SK-N-SH (cell line): ENCODE data around the gene RPS6KL1.

Experiments used
- CTCF ChIP-seq: fragments of 200-600 bp; sonication (generic); IDR thresholded peaks from 2 replicates; pipeline ENCODE4 v1.6.1; 2017; ENCODE audit warnings: antibody characterized with exemption, mild to moderate bottlenecking, moderate library complexity
- EP300 ChIP-seq, 2 experiments: IDR thresholded peaks; 2 replicates each; pipeline versions ENCODE4 v1.4.0 to v1.6.1; 2012; ENCODE audit warnings: borderline replicate concordance in 1 of 2, low read depth in 1 of 2, low read length in 1 of 2
- GATA2 ChIP-seq: sonication (generic); formaldehyde crosslinking; IDR thresholded peaks from 2 replicates; pipeline ENCODE4 v1.5.0; 2020; ENCODE audit warnings: mild to moderate bottlenecking, missing genetic modification reagents
- NRF1 ChIP-seq: IDR thresholded peaks from 2 replicates; pipeline ENCODE4 v1.6.1; 2012; ENCODE audit warnings: low read depth, mild to moderate bottlenecking, low read length
- SIN3A ChIP-seq: IDR thresholded peaks from 2 replicates; pipeline ENCODE4 v1.6.1; 2012; ENCODE audit warnings: low read depth, mild to moderate bottlenecking, low read length, moderate library complexity, borderline replicate concordance
- SMC3 ChIP-seq: IDR thresholded peaks from 2 replicates; pipeline ENCODE4 v1.6.1; 2012; ENCODE audit warnings: low read depth, low read length, improper control_type of control experiment
- ZBTB33 ChIP-seq: IDR thresholded peaks from 2 replicates; pipeline ENCODE4 v1.4.0; 2012; ENCODE audit warnings: low read depth, borderline replicate concordance

GRCh38 chr14:74855945-74856344 is 67.1 kb downstream of the RPS6KL1 start:
- TF ChIP-seq NRF1, result no peak
- no peak for TF ChIP-seq SMC3
- TF ChIP-seq GATA2 (CRISPR knock-in tag), result no peak
- TF ChIP-seq EP300 (IDR thresholded peaks at IDR 0.05; ENCODE audit: borderline replicate concordance in 1 of 2, low read depth in 1 of 2, low read length in 1 of 2), result no peak
- TF ChIP-seq CTCF, result no peak
- TF ChIP-seq SIN3A, result no peak
- TF ChIP-seq ZBTB33, result no peak
